Keratinocyte (primary cell): ENCODE results near the gene CBX2.

Experiments used
- CTCF ChIP-seq, 3 experiments: IDR thresholded peaks in 1 of 3; conservative IDR thresholded peaks in 1 of 3; optimal IDR thresholded peaks in 1 of 3; 2 replicates in 2 of 3; 3 replicates in 1 of 3; pipeline versions ENCODE3 to v1.5.1; 2011; ENCODE audit warnings: low read length in 3 of 3, mild to moderate bottlenecking in 3 of 3, moderate library complexity in 2 of 3, control low read depth in 1 of 3, inconsistent platforms in 1 of 3; ENCODE audit not compliant: insufficient read depth in 2 of 3; ENCODE audit errors: extremely low read depth in 1 of 3
- EZH2 ChIP-seq: IDR thresholded peaks from one replicate; pipeline ENCODE4 v1.6.1; 2012; ENCODE audit warnings: inconsistent platforms, mild to moderate bottlenecking, low read length, moderate library complexity

GRCh38 chr17:79799174-79799537, 21.2 kb downstream of the CBX2 start:
- TF ChIP-seq CTCF (optimal IDR thresholded peaks at IDR 0.05 in 1 of 3, IDR thresholded peaks at IDR 0.05 in 1 of 3, conservative IDR thresholded peaks at IDR 0.05 in 1 of 3; ENCODE audit: extremely low read depth in 1 of 3, insufficient read depth in 2 of 3, low read length in 3 of 3) (no peak), EZH2 (no peak)
